Panc1 (cell line): ENCODE data around the gene KLHL12. TPM values are rescaled to one million over a fixed set of nuclear protein-coding genes. Genes with fewer than 3 reads are reported as not detected.
"Not testable (repeated sequence)": the region's sequence is repeated elsewhere in the genome, so short reads cannot be mapped to it uniquely, and the experiment has no call there.

Experiments used
- ATAC-seq: fragments of 200-7000 bp; cut with Tn5 transposase; 2 replicates; pipeline ENCODE4 v1.9.1; 2020; ENCODE audit warnings: mild to moderate bottlenecking, moderate library complexity
- BruUV-seq: library from RNA; stranded (reverse); fragments of 400-500 nt; replicated peaks from 2 replicates; lab custom pipeline; 2021; lab: Mats Ljungman, UMichigan
- CTCF ChIA-PET: fragments of 300-600 bp; sonication (Branson Sonifier 250); formaldehyde crosslinking; loops from one replicate; lab custom pipeline; 2022; ENCODE audit warnings: antibody characterized with exemption; lab: Charles Lee
- POLR2A ChIA-PET: fragments of 300-600 bp; sonication (Branson Sonifier 250); formaldehyde crosslinking; loops from one replicate; lab custom pipeline; 2022; ENCODE audit warnings: antibody characterized with exemption; lab: Charles Lee
- DNase-seq: peaks from one replicate; pipeline ENCODE4 v3.0.0-alpha.2; 2010; ENCODE audit warnings: low read depth, low spot score
- H3K27ac ChIP-seq: 2 replicates; pipeline ENCODE4 v1.5.1; 2011; ENCODE audit warnings: mild to moderate bottlenecking, low read length, inconsistent platforms
- H3K27me3 ChIP-seq: fragments of 200-500 bp; sonication (Bioruptor generic); 2 replicates; pipeline ENCODE4 v1.6.0; 2014; ENCODE audit warnings: low read length, inconsistent platforms; ENCODE audit not compliant: control insufficient read depth, insufficient read depth
- H3K36me3 ChIP-seq: fragments of 200-500 bp; sonication (Bioruptor generic); 2 replicates; pipeline ENCODE4 v1.5.1; 2014; ENCODE audit warnings: inconsistent platforms, mild to moderate bottlenecking, low read length, moderate library complexity; ENCODE audit not compliant: control insufficient read depth, insufficient read depth
- H3K4me1 ChIP-seq: 2 replicates; pipeline ENCODE4 v1.5.1; 2011; ENCODE audit warnings: inconsistent platforms, mild to moderate bottlenecking, low read length, moderate library complexity; ENCODE audit not compliant: control insufficient read depth, insufficient read depth
- H3K4me3 ChIP-seq, 2 experiments: 2 replicates each; pipeline ENCODE4 v1.5.1; 2011 to 2012; ENCODE audit warnings: low read depth in 2 of 2, low read length in 2 of 2, mild to moderate bottlenecking in 2 of 2, inconsistent platforms in 1 of 2, moderate library complexity in 1 of 2
- H3K9me3 ChIP-seq: fragments of 200-500 bp; sonication (Bioruptor generic); 2 replicates; pipeline ENCODE4 v1.5.1; 2014; ENCODE audit warnings: low read depth, mild to moderate bottlenecking, inconsistent platforms, low read length, moderate library complexity; ENCODE audit not compliant: control insufficient read depth, insufficient read depth
- CTCF ChIP-seq: fragments of 450-650 bp; IDR thresholded peaks from 2 replicates; pipeline ENCODE4 v1.5.1; 2017; ENCODE audit warnings: mild to moderate bottlenecking
- POLR2AphosphoS5 ChIP-seq: IDR thresholded peaks from 2 replicates; pipeline ENCODE4 v1.6.1; 2012; ENCODE audit warnings: mild to moderate bottlenecking, low read depth, low read length, moderate library complexity
- REST ChIP-seq, 2 experiments: IDR thresholded peaks; 2 replicates each; pipeline ENCODE4 v1.6.1; 2011 to 2012; ENCODE audit warnings: low read depth in 2 of 2, control low read depth in 1 of 2, low read length in 1 of 2, mild to moderate bottlenecking in 1 of 2, moderate library complexity in 1 of 2; ENCODE audit not compliant: insufficient read depth in 1 of 2
- SIN3A ChIP-seq: IDR thresholded peaks from 2 replicates; pipeline ENCODE4 v1.6.1; 2012; ENCODE audit warnings: low read depth, mild to moderate bottlenecking, low read length, moderate library complexity, borderline replicate concordance; ENCODE audit not compliant: insufficient read depth
- TCF7L2 ChIP-seq: IDR thresholded peaks from 2 replicates; pipeline ENCODE4 v1.6.1; 2011; ENCODE audit warnings: mild to moderate bottlenecking, low read depth, low read length, inconsistent platforms
- in situ Hi-C: cut with HindIII; loops from 2 replicates; pipeline ENCODE4 v1.10.0; 2016; ENCODE audit warnings: low sequenced_read_pairs, low pct_unique_long_range_greater_than_20kb
- intact Hi-C: fragments of 100-400 bp; cut with micrococcal nuclease; formaldehyde crosslinking; loops from one replicate; pipeline ENCODE4 v1.10.0; 2022; ENCODE audit not compliant: unreplicated experiment
- total RNA-seq: library from RNA; stranded (reverse); gene quantifications from one replicate; pipeline ENCODE4 v1.2.1, GENCODE V29; 2021; ENCODE audit not compliant: unreplicated experiment

The KLHL12 gene
- total RNA-seq, 1 experiment from 2014 or later: 37.8 TPM

GRCh38 chr1:202915146-202915545, 11.9 kb downstream of the KLHL12 start:
- ChIA-PET CTCF (no interaction called here), POLR2A (interaction anchor here (0.6 kb wide), 1 partner anchor 35 kb away, joined by 3 read pairs; no protein-coding TSS in a partner anchor)
- Histone ChIP-seq H3K9me3 (no peaks in the 10 kb centered on the region), H3K4me3 (no peak overlapping the region), H3K4me1 (no peaks in the 10 kb centered on the region), H3K27ac (no peak overlapping the region), H3K36me3 (peaks cover 35% of the 10 kb centered on the region), H3K27me3 (no peaks in the 10 kb centered on the region)
- intact Hi-C loops: no loop called here
- ATAC-seq (no peak), DNase-seq (no peak)
- no TSS peak for BruUV-seq
- in situ Hi-C loops: no loop called here
- no peak for TF ChIP-seq POLR2AphosphoS5
- no peak for TF ChIP-seq CTCF
- TF ChIP-seq REST (IDR thresholded peaks at IDR 0.05; ENCODE audit: insufficient read depth in 1 of 2, low read depth in 2 of 2, low read length in 1 of 2): no peak
- TF ChIP-seq SIN3A: no peak
- no peak for TF ChIP-seq TCF7L2

GRCh38 chr1:202912476-202912875, 14.6 kb downstream of the KLHL12 start:
- H3K4me3 ChIP-seq, ATAC-seq, intact Hi-C loops, in situ Hi-C loops, H3K9me3 ChIP-seq, H3K27me3 ChIP-seq, H3K27ac ChIP-seq, CTCF ChIA-PET, BruUV-seq, DNase-seq, H3K4me1 ChIP-seq: not testable (repeated sequence)
- peaks cover 38% of the 10 kb centered on the region for H3K36me3 ChIP-seq
- POLR2A ChIA-PET: interaction anchor here (0.6 kb wide), 1 partner anchor 164 kb away, joined by 4 read pairs; no protein-coding TSS in a partner anchor

GRCh38 chr1:202909494-202909893, 17.5 kb downstream of the KLHL12 start:
- no peaks in the 10 kb centered on the region for H3K27me3 ChIP-seq
- H3K27ac ChIP-seq: no peak overlapping the region
- H3K9me3 ChIP-seq: no peaks in the 10 kb centered on the region
- H3K4me1 ChIP-seq: no peaks in the 10 kb centered on the region
- ChIA-PET CTCF (no interaction called here), POLR2A (no interaction called here)
- no peak for TF ChIP-seq CTCF
- no peak for TF ChIP-seq POLR2AphosphoS5
- no peak for TF ChIP-seq SIN3A
- no peak for TF ChIP-seq TCF7L2
- no peak for TF ChIP-seq REST (IDR thresholded peaks at IDR 0.05; ENCODE audit: insufficient read depth in 1 of 2, low read depth in 2 of 2, low read length in 1 of 2)
- H3K36me3 ChIP-seq: peaks cover 33% of the 10 kb centered on the region
- DNase-seq: no peak
- ATAC-seq: no peak
- in situ Hi-C loops (no loop called here), intact Hi-C loops (no loop called here)
- no TSS peak for BruUV-seq
- no peak overlapping the region for H3K4me3 ChIP-seq
